Putamen (tissue), 1 donor: ENCODE results near the gene PTPN3.
A peak's percentile ranks its signal among the peaks of the same experiment; 100 is the strongest.

Experiments used
- DNase-seq: peaks from one replicate; pipeline ENCODE4 v3.0.0-alpha.2; 2016; ENCODE audit warnings: low spot score

The PTPN3 gene

DNA sequence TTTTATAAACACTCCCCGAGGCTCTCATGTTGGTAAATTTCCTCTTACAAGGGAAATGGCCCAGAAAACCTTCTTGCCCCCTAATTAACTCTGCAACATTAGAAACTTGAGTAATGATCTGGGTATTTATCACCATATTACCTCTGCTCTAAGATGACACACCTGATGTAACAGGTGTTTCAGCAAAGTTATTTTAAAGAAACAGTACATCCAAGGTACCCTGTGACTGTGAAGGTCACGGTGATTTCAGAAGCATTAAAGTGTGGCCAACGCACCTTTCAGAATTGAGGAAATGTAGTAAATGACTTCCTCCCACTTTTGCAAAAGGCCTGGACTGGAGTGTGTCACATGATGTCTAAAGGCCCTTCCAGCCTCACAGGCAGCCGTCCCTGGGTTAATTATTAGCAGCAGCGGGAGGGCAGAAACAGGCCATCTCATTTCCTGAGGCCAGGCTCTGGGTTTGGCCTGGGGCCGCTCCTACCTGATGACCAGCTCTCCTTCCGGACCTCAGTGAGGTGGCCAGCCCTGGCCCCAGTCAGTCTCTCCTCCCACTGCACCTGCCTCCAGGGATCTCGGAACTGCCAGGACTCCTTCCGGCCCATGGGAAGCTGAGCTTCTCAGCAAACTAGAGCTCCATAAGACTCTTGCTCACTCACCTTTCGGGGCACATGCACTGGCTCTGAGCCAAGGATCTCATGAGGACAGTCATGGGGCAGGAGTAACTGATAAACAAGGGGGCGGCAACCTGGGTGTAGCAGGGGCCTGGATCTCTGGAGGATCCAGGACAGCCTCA lies 20.7 kb downstream of the PTPN3 start:
- DNase-seq, result no peak

DNA sequence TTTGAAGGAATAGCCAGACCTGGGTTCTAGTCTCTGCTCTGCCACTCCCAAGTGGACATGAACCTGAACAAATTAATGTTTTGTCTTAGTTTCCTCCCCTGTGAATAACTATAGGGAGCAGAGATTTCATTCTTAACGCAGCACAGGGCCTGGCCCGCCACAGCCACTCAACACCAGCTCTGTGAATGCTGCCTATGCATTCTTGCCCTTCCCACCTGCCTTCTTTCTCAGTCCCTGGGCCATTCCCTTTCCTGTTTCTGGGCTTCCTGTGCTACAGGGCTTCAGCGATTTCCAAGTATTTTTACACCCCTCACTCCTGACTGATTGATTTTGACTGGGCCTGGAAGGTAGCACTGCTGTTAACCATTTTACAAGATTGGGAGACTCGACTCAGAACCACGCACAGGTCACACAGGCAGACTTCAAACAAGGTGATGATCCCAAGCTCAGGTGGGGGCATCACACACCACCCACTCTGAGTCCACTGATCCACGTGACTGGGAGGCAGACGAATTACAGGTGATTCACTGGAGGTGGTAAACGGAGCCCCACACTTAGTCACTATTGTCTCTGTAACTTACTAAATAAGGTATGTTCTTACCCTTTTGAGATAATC lies 21.4 kb downstream of the PTPN3 start:
- DNase-seq, result no peak

DNA sequence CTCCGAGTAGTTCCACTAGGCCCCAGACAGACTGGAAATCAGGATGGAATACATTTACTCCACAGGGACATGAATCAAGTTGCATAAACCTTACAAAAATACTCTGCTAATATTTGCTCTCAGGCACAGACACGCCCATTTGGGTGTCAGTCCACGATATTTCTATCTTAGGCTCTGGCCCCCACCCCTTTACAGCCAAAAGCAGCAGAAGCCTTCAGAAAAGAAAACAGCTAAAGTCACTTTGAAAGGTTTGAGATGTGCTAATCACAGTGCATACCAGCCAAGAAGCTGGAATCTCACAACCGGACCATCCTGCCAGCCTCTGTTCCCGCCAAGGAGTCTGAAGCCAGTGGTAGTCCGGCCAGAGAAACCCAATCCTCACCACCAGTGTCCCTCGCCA lies 22.6 kb downstream of the PTPN3 start:
- DNase-seq, result no peak

DNA sequence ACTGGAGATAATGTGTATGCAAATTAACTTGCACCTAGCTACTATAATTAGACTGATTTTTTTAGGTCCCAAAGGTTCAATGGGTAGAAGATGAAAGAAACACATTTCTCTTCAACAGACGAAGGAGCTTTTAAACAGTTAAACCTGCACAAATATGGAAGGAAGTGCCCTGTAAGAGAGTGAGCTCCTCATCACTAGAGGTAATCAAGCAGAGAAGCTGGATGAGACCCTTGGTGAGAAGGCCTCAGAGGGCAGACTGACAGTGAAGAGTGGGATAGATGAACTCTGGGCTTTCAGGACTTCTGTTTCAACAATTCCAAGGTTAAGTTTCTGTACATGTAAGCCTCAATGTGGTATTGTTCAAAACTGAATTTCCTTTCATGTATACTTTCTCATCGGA lies 23.2 kb downstream of the PTPN3 start:
- DNase-seq, result no peak

DNA sequence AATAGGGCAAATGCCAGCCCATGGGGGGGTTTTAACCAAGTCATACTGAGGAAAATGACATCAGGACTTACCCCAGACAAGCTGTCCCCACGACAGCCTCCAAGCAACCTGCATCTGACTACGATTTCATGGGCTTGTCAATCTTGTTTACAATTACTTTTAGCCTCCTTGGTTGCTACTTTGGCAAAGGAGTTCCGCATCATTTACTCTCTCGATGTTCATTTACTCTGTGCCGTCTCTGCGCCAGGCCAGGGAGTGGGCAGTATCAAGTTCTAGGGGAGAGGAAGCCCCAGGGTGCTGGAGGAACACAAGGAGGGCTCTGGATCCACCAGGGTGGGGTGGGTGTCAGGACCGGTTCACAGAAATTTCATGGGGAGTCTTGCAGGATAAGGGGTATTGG lies 23.9 kb downstream of the PTPN3 start:
- no peak for DNase-seq

DNA sequence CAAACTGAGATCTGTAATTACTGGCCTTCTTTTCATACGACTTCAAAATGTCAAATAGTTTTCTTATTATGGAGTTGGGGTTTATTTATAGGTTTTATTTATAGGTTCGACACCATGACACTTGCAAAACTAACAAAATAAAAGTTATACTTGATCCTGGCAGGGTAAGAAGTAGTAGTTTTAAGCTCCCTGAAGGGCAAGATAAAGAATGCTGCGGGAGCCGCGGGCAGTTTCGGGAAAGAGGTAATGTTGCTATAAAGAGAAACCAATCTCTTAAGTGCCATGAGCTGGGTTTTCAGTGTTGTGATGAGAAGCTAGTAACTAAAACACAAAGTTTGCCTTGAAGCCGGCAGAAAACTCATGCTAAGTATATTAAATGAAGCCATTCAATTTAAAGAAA lies 24.8 kb downstream of the PTPN3 start:
- DNase-seq, result no peak

DNA sequence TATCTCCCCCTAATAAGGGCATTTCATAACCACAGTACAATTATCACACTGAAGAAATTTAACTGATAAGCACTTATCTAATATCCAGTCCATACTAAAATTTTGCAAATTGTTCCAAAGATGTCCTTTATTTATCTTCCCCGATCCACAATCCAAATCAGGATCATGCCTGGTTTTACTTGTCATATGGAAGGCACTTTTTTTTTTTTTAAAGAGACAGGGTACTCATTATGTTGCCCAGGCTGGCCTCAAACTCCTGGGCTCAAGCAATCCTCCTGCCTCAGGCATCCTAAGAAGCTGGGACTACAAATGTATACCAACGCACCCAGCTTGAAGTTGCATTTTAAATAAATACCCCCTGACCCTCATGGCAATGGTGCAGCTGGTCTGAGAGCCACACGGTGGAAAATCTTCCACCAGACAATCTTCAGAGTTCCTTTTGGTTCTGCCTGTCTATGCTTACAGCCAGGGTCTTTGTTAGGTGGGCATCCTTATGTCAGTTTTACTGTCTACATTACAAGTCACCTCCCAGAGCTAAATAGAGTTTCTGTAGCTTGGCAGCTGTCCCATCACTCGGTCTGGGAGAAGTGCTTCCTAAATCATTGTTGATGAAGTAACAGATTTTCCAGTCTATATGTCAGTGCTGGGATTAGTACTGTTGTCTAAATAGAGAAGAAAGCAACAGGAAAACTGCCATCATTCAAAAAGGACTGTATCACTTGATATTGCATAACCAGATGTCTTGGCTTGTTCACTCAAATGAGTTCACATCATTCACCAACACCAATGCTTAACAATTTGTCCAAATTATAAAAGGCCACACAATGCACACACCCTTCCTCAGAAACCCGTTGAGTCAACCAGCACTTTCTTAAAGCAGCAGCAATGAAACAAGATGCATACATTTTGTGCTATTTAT lies 26.4 kb downstream of the PTPN3 start:
- no peak for DNase-seq

DNA sequence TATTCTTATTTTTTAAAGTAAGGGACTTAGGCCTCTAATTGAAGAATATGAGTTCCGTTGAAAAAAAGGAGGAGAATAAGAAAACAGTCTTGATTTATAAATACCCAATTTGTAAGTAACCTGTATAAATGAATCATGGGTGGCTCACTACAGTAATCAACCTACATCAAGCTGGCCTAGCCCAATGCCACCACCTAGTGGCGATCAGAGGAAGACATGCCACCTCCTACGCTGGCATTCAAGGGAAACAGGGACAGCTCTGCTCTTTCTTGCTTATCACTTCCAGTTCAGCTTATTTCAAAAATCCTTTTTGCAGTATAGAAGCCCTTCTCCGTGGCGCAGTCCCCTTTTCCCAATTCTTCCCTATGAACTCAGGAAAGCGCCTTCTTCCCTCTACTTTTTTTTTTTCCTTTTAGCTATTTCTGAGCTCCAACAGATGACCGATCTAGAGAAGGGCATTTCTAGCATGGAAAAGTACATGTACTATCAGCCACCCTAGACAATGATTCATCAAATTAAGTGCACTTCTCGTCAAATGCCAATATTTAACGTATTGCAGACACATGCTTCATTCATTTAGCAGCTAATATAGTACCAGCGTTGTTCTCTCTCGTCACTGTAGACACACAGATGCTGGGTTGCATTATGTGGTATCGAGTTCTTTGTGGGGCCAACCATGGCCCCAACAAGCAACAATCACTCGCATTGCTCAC lies 28.3 kb downstream of the PTPN3 start:
- peak; percentile 63 for DNase-seq

DNA sequence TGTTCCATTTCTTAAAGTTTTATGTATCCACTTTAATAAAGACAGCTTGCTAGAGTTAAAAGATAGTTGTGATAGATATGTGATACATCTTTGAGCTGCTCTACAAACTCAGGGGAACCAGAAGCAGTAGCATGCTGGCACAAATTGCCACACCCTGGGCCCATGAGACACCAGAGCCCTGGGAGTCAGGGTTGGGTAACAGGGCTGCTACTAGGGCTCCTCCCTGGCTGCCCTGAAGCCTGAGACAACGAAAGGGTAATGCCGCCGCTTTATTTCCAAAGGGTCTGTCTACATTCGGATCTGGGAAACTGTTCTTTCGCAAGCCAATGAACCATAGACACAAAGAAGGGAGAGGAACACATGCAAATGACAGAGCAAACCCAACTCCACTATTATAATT lies 29.2 kb downstream of the PTPN3 start:
- DNase-seq, result no peak

DNA sequence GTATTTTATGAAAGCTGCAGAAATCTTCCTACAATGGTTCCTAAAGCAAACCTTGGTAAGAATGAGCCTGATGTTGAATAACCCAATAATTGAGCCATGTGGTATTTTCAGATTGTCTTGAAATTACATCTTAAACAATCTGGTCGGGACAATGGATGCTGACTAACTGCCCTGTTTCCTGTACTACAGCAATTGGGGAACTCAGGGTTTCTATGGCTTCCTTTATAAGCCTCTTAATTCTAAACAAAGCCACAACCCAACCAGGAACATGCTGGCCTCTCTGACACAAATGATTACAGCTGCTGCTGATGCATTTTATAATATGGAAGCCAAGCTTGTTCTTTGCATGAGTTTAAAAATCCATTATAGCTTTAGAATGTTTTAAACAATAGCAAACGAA lies 30.2 kb downstream of the PTPN3 start:
- no peak for DNase-seq

DNA sequence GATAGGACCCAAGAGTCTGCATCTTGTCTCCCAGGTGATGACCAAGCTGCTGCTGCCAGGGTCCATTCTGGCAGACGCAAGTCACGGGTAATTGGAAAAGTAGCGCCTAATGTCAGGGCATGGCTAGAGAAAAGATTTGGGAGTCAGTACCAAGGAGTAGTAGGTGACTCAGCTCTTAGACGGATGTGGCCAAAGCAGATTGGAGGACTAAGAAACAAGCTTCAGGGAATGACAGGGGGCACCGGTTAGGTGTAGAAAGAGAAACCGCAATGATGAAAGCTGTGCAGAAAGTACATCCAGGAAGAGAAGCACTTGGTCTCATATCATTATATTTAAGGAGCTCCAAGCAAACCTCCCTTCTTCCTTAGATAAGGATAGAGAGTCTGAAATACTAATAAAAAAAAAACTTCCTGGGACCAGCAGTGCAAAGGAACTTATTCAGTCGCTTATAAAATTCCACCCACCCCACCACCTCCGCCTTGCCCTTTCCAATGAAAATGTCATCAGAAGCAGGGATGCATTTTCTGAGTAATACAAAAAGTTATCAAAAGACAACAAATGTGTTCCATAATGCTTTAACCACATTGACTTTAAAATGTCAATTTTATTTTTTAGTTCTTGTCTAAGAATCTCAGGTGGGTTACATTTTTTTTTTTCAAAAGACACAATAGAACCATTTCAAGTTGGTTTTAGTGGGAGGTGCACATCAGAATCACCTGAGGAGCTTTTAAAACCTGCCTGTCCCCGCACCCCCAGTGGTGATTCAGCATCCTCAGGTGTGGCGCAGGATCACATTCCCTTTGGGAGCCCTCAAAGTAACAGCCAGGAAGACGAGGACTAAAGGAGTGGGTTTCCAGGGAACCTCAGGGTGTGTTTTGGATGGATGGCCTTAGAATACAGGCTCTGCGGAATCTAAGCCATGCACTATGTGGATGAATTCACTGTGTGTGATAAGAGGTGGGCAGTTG lies 31.2 kb downstream of the PTPN3 start:
- peak; percentile 24 for DNase-seq

DNA sequence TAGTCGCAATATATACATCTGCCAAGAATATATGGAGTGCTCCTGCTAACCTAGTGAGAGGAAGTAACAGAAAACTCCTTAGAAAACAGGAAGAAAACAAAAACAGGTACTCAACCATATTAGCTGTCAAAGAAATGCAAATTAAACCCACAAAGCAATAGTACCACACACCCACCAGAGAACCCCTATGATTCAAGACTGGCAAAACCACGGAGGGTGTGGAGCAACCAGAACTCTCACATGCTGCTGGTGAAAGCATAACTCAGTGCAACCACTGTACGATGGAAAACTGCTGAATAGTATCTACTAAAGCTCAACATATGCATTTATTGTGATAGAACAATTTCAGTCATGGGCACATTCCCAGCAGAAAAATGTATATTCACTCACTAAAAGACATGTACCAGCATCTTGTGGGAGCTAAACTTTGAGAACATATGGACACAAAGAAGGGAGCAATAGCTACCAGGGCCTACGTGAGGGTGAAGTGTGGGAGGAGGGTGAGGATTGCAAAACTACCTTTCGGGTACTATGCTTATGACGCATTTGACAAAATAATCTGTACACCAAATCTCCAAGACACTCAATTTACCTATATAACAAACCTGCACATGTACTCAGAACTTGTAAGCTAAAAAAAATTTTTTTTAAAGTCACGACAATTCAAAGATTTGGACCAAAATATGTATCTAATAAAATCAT lies 34.0 kb downstream of the PTPN3 start:
- DNase-seq, result no peak

DNA sequence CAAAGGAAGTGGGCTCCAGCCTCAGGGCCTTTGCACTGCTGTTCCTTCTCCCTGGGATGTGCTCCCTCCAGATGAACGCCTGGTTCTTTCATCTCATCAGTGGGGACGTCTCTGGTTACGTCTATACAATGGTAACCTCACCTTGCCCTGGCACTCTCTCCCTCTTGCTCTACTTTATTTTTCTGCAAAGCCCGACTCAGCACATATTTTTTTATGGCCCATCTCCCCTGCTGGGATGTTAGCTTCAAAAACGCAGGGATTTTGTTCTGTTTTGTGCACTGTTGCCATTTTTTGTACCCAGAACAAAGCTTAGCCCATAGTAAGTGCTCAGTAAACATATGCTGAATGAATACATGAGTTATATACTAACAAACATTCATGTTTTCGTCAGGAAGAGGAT lies 37.5 kb downstream of the PTPN3 start:
- DNase-seq, result no peak

DNA sequence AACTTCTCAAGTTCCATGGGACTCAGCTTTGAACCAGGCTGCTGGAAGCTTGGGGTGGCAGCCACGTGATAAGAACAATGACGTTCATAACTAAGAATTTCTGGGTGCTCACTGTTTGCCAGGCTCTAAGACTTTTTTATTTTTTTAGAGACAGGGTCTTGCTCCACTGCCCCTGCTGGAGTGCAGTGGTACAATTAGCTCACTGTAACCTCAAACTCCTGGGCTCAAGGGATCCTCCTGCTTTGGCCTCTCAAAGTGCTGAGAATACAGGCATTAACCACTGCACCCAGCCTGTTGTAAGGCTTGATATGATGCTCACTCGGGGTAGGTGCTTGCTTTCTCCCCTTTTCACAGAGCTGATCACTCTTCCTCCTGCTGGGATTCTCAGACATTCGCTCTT lies 38.7 kb downstream of the PTPN3 start:
- no peak for DNase-seq

DNA sequence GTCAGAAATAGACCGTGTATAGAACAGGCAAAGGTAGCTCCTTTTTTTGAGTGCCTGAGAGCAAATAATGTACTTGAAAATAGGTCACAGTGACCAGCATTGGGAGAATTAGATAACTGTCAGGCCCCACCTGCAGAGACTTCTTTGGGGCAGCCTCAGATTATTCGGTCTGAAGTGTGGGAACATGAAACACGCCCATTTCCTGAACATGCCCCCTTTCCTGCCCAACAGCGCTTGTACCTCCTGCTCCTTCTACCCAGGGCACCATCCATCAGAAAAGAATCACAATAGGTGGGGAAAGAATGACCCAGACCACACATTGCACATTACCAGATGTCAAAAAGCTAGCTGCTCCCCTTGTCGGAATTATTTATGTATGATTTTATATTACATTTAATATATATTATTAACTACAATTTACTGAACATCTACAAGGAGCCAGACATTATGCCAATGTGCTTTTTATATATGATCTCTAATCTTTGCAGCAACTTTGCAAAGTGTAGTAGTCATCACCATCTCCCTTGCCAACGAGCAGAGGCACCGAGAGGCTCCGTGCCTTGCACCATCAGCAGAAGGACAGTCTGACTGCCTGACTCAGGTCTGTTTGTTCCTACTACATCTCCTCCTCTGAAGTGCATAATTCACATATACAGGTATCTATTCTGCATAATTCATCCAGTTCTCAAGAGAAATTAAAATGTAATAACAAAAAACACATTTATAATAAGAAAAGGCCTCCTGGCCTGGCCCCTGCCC lies 39.5 kb downstream of the PTPN3 start:
- DNase-seq, result no peak

DNA sequence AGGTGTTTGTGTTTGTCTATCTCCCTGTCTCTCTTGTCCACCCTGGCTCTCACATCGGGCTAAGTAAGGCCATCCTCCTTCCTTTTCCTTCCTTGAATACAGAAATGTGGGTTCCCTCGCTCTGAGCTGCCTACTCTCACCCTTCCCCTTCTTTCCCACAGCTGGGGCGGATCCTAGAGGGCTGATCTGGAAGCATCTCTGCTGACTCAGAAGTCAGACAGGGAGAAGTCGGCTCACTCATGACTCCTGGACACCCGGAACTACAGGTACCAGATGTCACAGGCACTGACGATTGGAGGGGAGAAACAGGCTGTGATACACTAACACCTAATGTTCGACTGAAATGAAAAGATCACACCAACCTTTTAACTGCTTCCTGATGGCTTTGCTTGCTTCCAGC lies 41.3 kb downstream of the PTPN3 start:
- DNase-seq, result no peak

DNA sequence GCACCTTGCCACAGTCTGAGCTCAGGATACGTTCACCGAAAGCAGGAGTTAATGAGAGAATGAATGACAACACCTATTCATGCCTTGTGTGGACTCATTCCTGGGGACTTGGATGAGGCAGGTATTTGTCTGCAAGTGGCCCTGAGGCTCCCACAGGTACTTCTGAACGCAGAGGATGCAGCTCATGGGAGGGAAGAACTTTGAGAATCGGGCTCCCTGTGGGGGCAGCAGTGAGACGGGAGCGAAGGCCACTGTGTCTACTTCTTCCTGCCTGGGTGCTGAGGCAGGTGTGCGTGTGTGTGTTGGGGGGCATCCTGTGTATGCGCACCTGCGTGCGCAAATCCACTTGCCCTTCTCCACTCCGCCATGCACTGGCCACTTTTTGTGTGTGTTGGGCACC lies 42.2 kb downstream of the PTPN3 start:
- no peak for DNase-seq

DNA sequence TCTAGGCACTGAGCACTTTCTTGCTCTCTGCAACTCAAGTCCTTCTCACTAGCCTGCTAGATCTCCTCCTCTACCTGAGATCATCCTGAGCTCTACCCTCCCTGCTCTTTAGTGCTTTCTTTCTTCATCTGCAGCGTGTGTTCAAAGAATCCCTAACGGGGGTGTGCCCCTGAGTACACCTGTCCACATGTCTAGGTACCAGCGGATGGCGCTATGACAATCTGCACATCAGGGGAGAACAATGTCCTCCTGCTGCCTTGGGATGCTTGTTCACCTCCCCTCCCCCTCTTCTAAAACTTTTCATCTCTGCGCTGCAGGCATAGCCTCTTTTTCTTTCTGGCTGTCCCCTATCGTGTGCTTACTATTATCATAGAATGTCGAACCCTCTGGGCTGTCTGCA lies 42.7 kb downstream of the PTPN3 start:
- no peak for DNase-seq

DNA sequence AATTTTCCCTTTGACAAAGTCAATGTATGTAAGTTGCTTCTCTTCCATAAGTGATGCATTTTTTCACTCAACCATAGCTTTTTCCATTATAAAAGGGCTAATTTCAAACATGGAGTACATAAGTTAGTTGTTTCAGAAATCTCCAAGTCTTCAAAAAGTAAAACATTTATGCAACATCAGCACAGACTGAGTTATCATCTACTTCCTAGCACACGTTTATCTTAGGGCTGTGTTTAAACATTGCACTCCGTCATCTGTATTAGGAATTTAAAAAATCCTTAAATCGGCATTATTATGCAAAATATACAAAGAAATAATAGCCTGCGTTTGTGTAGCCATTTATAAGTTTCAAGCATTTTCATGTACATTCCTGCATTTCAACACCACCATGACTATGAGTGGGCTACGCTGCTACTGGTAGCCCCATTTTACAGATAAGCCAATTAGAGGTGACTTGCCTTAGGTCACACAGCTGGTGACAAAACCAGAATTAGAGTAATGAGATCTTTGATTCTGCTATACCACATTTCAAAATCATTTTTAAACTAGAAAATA lies 43.4 kb downstream of the PTPN3 start:
- DNase-seq, result no peak
